ENCODE data around the gene SMAD5. TPM values are rescaled to one million over a fixed set of nuclear protein-coding genes. Genes with fewer than 3 reads are reported as not detected.

Gene SMAD5
- total and polyA plus RNA-seq, 2 of the 8 experiments (the other 6 are each of a cell fraction or from before 2014, with no cell fraction given) = 30.2 to 60.5 TPM

GRCh38 chr5:136129445-136129844, 3.2 kb upstream of the SMAD5 start (continued):
- TF ChIP-seq CHD7 (IDR thresholded peaks at IDR 0.05; ENCODE audit: insufficient replicate concordance, low read length) (no peak), ATF3 (IDR thresholded peaks at IDR 0.05; ENCODE audit: insufficient read depth, low read depth, low read length) (no peak), SAP30 (IDR thresholded peaks at IDR 0.05; ENCODE audit: insufficient read depth, insufficient replicate concordance, low read length) (no peak), NANOG (IDR thresholded peaks at IDR 0.05; ENCODE audit: insufficient read depth, low read depth, low read length, poor library complexity, severe bottlenecking) (no peak), TAF1 (IDR thresholded peaks at IDR 0.05; ENCODE audit: low read depth, low read length) (no peak)

Measured in H1 (cell line).